HG02870 (cell line): Measurements from ENCODE around the gene SCNN1A.

ENCODE experiments used
- ATAC-seq: cut with Tn5 transposase; IDR thresholded peaks from one replicate; pipeline ENCODE4 v1.9.1; 2021; ENCODE audit warnings: mild to moderate bottlenecking, moderate library complexity; ENCODE audit not compliant: unreplicated experiment

Gene SCNN1A

DNA sequence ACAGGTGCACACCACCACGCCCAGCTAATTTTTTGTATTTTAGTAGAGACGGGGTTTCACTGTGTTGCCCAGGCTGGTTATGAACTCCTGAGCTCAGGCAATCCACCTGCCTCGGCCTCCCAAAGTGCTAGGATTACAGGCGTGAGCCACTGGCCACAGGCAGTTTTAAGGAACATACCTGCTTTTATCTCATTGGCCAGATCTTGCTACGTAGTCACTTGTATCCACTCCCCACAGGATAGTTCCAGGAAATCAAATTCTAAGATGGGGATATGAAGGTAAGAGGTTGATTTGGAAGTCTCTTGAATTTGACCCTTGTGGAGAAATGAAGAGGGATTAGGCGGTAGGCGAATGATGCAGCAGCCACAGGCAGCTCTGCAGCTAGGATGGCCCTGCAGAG is 73.6 kb downstream of the SCNN1A start:
- no peak for ATAC-seq

DNA sequence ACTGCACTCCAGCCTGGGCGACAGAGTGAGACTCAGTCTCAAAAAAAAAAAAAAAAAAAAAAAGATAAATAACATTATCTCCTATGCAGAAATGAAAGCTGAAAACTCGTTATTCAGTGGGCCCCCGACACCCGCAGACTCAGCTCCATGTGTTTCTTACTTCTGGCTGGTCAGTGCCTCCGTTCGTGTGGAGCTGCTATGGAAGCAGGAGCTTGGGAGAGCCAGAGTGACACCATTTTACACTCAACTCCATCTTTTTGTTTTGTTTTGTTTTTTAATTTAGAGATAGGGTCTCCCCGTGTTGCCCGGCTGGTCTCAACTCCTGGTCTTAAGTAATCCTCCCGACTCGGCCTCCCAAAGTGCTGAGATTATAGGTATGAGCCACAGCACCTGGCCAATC is 78.2 kb downstream of the SCNN1A start:
- no peak for ATAC-seq
